Activated T-cell treated with anti-CD3 and anti-CD28 coated beads, Interleukin-2, amount 50 U/mL, for 48 hours (primary cell): ENCODE results near the gene MB.
A peak's percentile ranks its signal among the peaks of the same experiment; 100 is the strongest.

ENCODE experiments used
- DNase-seq, 2 experiments: peaks; one replicate each; pipeline ENCODE4 v3.0.0-alpha.2; 2020

MB gene

DNA sequence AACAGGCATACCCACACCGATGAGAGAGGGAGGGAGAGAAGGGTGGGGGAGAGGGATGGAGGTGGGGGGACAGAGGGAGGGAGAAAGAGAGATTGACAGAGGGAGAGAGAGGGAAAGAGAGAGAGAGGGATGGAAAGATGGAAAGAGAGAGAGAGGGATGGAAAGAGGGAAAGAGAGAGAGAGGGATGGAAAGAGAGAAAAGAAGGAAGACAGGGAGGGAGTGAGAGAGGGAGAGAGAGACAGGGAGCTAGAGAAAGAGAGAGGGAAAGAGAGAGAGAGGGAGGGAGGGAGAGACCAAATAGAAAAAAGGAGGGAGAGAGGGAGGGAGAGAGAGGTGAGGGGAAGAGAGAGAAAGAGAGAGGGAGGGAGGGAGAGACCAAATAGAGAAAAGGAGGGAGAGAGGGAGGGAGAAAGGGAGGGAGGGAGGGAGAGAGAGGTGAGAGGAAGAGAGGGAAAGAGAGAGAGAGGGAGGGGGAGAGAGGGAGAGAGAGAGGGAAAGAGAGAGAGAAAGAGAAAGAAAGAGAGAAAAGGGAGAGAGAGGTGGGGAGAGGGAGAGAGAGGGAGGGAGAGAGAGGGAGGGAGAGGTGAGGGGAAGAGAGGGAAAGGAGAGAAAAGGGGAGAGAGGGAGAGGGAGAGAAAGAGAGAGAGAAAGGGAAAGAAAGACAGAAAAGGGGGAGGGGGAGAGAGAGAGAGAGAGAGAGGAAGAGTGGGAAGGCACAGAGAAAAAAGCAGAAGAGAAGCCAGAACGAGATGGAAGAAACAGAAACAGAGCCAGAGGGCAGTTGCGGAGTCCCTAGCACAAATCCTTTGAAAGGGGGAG is 23.8 kb downstream of the MB start:
- DNase-seq = no peak

DNA sequence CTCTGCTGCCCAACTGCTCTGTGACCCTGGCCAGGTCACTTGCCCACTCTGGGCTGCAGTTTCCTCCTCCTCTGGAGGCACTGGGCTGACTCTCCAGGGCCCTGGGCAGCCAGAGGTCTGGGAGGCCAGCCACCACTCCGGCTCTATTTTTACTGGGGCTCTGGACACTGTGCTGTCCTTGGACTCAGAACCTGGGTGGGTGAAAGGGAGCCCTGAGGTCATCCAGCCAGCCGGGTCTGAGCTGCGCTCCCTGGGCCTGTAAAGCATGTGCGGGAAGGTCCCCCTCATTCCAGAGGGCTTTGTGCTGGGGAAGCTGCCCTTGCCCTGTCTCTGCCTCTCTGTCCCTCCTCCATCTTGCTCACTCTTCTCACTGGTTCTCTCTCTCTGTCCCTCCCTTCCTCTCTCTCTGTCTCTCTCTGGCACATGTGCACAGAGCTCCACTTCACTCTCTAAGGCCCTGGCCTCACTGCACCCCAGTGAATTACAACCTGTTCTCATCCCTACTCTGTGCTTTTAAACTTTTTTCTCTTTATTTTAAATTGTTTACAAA is 24.6 kb downstream of the MB start:
- no peak for DNase-seq

DNA sequence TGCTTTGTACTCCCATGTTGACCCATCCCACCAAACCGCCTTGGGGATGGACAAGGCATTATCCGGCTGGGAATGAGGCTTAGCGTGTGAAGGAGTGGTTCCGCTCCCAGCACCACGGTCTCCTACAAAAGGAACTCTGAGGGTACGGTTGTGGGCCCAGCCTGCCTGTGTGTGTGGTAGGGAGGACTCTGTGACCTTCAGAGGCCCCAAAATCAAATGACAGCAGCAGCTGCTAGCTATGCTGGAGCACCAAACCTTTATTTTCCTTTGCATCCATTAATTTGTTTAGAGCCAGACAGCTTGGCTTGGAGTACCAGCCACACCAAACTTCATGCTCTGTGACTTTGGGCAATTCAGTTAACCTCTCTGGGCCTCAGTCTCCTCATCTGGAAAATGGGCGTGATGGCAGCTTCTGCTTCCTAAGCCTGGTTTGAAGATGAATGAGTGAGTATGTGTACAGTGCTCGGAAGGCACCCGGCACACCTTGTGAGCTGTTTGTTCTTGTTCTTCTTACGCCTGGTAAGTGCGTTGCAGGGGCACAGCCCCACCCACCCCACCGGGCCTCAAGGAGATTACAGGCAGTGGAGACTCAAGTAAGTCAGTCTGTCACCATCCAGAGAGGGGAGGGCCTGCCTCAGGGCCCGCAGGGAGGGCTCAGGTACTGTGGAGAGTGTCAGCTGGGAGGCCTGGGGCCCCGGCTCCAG is 25.3 kb downstream of the MB start:
- no peak for DNase-seq

DNA sequence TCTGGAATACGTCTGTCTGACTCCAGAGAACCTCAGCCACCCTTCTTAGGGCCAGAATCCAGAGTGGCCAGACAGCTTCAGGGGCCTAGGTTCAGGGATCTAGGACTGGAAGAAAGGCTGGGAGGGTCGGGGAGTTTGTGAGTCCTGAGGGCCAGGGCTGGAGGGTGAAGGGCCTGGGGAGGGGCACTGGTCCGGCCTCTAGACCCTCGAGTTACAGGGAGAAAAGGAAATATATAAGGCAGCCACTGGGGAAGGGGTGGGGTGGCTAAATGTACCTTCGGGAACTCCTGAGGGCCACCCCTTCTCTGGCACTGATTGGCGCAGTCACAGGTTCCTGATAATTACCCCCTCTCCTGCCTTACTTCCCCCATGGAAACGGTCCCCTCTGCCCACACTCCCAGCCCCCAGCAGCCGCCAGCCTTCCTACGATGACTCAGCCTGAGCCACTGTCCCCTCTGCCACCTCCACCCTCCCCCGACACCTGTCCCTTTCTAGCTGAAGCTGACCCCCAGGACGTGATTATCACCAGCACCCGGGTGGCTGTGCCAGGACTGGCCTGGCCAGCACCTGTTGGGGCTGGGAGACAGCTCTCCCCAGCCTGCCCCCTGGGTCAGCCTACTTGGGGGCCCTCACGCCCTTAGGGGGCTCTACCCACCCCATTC is 26.4 kb downstream of the MB start:
- no peak for DNase-seq

DNA sequence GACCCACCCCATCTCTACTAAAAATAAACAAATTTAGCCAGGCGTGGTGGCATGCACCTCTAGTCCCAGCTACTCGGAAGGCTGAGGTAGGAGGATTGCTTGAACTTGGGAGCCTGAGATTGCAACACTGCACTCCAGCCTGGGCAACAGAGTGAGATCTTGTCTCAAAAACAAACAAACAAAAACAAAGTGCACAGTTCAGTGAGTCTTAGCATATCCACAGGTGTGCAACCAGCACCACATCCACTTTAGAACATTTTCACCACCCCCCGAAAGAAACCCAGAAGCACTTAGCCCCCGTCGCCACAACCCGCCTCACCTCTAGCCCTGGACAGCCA is 27.4 kb downstream of the MB start:
- no peak for DNase-seq

DNA sequence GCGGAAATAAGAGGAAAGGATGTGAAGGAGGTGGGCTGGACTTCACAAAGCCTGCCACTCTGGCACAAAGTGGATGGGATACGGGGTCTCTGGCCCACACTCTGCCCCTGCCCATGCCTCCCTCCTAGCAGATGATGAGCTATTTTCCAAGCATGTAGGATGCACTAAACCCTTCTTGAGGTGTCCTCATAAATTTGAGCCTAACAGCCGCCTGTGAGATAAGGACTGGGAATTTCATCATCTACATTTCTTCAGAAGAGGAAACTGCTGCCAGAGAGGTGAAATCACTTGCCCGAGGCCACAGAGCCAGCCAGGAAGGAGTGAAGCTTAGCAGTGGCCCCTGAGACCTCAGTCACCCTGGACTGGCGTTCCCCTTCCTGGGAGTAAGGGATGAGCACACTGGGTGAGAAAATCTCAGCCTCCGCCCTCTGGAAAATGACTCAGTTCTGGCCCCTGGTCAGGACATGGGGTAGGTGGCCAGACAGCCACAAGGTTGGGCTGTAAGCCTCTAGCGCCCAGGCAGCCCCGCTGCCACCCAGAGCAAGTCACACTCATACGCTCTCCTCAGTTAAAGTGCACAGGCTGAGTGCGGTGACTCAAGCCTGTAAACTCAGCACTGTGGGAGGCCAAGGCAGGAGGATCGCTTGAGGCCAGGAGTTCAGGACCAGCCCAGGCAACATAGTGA is 27.9 kb downstream of the MB start:
- no peak for DNase-seq

DNA sequence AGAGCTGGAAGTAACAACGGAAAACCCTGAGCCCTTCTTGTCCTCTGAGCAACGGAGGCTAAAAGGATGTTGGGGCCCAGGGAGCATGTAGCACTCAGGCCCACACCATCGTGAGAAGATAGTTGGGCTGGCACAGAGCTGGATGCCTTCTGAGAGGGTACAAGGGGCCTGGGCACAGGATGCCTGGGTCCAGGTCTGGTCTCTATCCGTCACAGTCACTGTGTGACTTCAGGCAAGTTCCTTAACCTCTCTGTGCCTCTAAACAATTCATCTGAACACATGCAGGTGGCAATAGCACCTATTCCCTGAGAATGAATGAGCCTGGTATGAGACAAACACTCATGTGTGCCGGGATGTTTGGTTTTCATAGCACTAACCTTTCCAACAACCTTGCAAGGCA is 29.2 kb downstream of the MB start:
- no peak for DNase-seq

DNA sequence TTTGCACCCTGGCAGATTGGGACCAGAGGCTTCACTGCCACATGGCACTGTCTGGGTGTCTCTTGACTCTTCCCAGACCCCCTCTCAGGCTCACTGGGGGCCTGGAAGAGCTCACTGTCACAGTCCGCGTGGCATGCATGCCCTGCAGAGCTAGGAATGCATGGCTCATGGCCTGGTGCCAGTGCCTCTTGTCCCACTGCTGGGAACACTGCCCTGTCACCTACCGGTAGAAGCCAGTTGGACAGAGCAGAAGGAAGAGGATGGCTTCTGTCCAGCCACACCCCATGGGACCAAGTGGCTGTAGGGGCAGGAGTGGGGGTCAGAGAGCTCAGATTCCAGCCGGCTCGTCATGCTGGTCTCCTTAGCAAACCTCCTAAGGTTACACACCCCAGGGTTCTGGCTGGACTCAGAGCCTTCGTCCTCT is 29.7 kb downstream of the MB start:
- no peak for DNase-seq

DNA sequence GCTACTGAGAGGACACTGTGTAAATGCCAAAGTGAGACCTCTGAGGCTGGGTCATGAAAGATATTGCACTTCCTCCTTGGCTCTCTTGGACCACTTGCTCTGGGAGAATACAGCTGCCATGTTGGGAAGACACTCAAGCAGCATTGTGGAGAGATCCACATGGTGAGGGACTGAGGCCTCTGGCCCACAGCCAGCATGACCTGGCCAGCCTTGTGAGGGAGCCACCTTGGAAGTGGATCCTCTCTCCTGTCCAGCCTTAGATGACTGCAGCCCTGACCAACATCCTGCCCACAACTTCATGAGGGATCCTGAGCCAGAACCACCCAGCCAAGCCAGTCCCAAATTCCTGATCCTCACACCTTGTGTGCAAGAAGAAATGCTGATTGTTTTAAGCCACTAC is 30.4 kb downstream of the MB start:
- no peak for DNase-seq

DNA sequence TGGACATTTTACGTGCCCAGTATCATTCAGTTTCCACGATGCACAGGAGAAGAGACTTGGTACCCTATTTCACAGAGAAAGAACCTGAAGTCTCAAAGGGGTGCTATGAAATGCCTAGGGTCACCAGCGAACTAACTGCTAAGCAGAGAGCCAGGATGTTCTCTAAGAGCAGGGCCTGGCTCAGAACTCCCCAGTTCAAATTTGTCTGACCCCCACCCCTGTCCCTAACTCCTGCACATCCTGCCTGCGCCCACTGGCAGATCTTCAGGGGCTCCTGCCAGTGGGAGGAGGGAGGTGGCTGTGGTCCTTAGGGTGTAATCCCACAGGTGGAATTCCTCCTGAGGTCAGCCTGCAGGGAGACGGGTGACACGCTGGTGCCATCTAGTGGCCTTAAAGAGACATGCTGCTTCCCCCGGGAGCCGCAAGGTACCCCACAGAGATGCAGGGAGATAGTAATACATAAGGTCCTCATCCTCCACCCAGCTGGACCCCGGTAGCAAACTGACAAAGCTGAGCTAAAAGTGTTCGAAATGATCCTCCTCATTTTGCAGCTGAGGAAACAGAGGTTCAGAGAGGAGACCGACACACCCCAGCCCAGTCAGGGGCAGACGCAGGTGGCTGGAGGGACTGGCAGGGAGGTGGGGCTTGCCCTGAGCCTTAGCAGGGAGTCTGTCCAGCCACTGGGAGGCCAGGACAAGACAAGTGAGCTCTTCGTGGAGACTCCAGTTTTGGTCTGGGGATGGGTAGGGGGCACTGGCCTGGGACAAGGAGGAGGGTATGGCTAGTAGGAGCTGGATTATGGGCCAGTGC is 34.1 kb downstream of the MB start:
- DNase-seq = peak; percentile 60 to 69

DNA sequence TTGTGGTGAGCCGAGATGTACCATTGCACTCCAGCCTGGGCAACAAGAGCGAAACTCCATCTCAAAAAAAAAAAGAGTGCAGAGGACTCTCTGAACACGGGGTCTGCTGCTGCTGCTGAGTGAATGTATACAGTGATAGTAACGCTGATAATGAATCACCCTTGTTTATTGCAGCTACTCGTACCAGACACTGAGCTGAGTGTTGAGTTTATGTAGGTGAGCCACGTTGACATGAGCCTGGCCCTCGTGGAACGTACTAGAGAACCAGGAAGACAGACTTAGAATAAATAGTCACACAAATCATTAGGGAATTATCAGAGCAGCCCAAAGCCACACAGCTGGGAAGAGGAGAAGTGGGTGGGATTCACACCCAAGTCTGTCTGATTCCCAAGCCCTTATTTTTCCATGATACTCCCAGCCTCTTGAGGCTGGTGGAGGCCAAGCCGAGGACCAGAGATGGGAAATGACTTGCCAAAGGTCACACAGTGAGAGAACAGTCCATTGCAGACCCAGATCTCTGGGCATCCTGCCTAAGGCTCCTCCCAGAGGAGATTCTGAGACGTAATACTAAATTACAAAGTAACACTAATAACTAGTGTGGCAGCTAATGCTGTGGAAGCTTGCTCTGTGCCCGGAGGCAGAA is 34.8 kb downstream of the MB start:
- no peak for DNase-seq

DNA sequence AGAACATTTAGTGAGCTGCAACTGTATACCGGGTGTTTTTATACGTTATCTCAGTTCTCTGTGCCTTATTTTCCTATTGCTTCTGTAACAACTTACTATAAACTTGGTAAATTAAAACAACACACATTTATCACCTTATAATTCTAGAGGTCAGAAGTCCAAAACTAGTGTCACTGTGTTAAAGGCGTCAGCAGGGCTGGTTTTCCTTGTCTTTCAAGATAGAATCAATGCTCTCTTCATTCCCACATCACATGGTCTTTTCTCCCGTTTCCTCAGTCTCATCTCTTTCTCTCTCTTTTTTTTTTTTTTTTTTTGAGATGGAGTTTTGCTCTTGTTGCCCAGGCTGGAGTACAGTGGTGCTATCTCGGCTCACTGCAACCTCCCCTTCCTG is 36.1 kb downstream of the MB start:
- DNase-seq = no peak

DNA sequence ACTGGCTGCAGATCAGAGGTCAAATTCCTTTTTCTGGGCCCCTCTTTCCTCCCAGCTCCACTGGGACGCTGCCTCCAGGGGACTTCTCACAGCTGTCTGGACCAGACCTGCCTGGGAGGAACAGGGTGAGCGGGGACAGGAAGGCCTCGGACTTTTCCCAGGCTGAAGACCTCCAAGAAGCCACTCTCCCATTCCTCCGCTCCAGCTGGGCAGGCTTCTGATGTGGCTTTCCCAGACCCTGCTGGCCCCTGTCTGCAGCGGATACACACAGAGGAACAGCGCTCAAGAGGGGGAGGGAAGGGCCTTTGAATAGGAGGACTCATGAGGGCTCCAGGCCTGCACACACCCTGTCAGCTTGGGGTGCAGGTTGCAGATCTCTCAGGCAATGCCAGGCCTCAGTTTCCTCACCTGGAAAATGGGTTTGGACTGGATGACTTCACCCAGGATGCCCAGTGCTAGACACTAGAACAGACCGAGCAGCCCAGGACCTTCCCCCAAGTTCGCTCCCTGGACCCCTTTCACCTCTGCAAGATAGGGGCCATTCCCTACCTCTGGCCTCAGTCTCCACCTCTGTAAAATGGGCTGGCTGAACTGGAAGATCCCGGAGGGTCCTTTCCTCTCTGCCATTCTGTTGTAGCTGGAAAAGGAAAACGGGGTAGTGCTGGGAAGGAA is 36.6 kb downstream of the MB start:
- DNase-seq = no peak

DNA sequence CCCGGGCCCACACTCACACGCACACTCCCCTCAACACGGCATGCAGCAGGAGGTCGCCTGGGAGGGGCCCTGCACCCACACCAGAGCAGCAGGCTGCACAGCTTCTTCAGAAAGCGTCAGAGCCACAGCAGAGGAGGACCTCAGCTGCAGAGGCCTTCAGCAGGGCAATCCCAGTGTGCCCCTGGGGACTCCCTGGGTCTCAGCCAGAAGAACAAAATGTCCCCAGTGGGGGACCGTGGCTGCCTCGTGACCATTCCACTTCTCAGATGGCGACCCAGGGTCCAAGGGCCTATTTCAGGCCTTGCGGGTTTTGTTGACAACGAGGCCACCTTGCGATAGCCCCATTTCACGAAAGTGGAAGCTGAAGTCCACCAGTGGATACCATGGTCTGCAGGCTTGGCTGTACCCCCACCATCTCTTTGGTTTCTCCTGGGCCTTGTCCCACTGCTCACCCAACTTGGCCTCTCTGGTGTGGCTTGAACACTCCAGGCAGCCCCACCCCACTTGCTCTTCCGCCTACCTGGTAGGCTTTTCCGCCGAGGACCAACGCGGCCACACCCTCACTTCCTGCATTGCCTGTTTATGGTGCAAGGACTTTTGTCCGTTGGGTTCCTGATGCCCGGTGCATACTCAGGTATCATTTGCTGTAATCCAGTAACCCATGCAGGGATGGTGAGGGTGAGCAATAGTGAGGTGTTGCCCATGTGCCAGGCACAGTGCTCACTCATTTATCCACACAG is 38.1 kb downstream of the MB start:
- DNase-seq = no peak

DNA sequence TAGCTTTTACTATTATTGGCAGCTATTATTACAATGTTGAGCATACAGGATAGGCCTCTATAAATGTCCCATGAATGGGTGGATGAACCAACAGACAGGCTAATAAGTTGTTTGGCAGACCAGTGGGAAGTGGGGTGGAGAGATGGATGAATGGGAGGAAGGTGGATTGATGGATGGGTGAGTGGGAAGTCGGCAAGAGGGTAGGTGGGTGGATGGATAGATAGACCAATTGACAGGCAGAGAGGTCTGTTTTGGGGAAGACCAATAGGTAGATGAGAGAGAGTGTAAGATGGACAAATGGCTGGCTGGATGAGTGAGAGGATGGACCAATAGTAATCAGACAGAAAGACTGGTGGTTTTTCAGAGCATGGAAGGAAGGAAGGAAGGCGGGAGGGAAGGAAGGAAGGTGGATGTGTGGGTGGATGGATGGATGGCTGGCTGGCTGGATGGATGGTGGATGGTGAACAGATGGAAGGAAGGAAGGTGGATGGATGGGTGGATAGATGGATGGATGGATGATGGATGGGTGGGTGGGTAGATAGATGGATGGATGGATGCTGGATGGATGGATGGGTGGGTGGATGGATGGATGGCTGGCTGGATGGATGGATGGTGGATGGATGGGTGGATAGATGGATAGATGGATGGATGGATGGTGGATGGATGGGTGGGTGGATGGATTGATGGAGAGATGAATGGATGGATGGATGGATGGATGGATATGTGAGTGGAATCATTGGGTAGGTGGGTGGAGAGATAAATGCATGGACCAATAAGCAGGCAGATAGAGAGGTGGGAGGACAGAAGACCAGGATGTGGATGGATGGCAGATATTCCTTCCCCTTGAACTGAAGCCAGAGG is 39.1 kb downstream of the MB start:
- DNase-seq = no peak

DNA sequence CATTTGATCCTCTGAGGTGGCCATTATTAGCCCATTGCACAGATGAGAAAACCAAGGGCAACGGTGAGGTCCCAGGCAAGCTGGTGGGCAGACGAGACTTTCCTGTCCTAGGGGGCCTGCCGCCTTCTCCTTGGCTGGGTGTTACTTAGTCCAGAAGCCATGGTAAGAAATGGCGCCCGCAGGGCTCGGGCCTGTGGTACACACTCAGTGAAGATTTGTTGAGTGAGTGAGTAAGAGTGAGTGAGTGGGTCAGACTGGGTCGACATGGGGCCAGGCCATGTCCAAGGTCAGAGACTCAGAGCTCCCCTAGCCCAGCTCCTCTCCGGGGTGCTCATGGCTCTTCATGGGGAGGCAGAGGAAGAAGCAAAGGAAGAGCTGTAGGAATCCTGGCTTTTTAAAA is 40.5 kb downstream of the MB start:
- DNase-seq = no peak

DNA sequence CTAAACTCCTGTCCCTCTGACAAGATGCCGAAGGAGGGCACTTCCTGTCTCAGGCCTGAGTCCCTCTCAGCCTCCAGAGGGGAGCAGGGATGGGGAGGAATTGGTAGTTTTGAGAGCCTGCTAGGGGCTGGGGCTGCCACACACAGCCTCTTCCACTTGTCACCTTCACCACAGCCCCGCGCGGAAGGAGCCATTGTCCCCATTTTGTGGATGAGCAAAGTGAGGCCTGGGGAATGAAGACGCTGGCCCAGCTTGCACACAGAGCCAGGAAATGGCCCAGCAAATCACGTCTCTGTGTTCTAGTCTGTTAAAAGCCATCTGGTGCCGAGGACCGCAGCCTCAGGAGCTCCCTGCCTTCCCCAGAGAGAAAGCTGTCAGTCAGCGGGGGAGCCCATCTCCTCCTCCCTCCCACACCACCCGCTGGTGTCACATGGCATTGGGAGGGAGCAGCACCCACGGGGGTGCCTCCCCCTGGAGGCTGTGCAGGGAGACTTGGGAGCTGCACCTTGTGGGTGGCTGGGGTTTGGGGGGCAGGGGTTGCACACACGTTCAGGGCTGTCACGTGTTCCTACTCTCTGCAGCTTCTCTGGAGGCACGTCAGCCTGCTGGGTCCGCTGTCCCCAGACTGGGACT is 41.9 kb downstream of the MB start:
- DNase-seq = no peak

DNA sequence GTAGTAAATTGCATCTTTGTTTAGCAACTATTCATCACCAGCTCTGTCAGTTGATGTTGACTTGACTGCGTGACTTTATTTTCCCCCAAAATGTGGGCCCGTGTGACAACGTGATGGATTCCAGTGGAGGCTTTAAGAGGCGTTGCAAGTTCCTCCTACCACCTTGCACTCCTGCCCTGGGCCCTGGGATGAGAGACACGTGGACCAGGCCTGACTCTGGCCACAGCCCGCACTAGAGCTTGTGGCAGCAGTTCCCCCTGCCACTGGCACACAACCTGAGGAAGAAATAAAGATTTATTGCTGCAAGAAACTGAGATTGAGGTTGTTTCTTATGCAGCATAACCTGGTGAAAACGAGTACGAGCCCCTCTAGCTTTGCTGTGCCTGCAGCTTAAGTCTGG is 44.6 kb downstream of the MB start:
- no peak for DNase-seq

DNA sequence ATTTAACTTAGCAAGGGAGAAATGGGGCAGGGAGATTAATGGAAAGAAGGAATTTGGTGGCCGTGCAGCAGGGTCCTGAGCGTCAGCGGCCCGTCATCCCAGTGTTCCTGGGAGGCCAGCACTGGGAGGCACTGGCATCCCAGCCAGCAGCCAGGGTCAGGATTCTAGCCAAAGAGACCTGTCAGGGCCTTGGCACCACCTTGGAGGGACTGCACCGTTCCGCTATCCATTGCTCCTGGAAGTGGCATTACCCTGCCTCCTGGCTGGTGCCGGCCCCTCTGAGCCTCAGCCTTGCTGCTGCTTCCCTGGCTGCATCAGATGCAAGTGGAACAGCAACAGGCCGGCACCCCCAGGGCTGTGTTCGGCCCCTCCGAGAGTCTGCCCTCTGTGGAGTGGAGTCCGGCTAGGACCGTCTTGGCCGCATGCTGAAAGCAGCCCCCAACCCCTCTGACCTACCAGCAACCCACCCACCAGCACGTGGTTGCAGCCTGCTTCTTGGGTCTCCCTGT is 46.4 kb downstream of the MB start:
- DNase-seq = no peak
